Measurements from ENCODE around the gene PAPPA.

DNA sequence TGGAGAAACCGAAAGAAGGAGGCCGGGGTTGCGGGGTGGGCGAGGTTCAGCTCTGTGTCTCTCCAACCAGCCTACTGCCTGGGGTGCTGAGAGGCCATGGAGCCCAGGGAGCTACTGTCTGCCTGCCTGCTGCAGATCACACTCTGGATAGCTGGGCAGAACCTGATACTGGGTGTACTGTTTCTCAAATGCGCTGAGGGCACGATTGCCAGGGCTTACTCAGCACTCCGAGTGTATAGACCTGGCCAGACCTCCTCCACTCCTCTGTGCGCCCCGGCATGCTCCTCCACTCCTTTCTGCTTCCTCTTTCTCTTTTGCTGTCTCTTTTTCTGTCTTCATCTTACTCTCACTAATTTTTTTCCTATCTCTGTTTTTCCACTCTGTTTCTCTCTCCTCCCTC lies 215.1 kb downstream of the PAPPA start:
- TF ChIP-seq, protein P1, sequence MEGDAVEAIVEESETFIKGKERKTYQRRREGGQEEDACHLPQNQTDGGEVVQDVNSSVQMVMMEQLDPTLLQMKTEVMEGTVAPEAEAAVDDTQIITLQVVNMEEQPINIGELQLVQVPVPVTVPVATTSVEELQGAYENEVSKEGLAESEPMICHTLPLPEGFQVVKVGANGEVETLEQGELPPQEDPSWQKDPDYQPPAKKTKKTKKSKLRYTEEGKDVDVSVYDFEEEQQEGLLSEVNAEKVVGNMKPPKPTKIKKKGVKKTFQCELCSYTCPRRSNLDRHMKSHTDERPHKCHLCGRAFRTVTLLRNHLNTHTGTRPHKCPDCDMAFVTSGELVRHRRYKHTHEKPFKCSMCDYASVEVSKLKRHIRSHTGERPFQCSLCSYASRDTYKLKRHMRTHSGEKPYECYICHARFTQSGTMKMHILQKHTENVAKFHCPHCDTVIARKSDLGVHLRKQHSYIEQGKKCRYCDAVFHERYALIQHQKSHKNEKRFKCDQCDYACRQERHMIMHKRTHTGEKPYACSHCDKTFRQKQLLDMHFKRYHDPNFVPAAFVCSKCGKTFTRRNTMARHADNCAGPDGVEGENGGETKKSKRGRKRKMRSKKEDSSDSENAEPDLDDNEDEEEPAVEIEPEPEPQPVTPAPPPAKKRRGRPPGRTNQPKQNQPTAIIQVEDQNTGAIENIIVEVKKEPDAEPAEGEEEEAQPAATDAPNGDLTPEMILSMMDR (conservative IDR thresholded peaks at IDR 0.05) = no peak
- TF ChIP-seq EZH2 (IDR thresholded peaks at IDR 0.05; ENCODE audit: low read depth) = no peak

Measured in PC-9 (cell line).